GM12878 (cell line): Measurements from ENCODE around the gene DMAC1. TPM values are rescaled to one million over a fixed set of nuclear protein-coding genes. Genes with fewer than 3 reads are reported as not detected.

Source experiments
- ASH2L ChIP-seq: fragments of 300-600, 200-600 bp; sonication (generic); IDR thresholded peaks from 2 replicates; pipeline ENCODE4 v1.6.1; 2017; ENCODE audit warnings: low read depth, mild to moderate bottlenecking, borderline replicate concordance
- CEBPB ChIP-seq, 2 experiments: fragments of 150-350 bp in 1 of 2; IDR thresholded peaks; 2 replicates each; pipeline ENCODE4 v1.6.1; 2012 to 2014; ENCODE audit warnings: low read depth in 2 of 2, low read length in 2 of 2, borderline replicate concordance in 1 of 2, inconsistent platforms in 1 of 2
- CHD2 ChIP-seq: IDR thresholded peaks from 2 replicates; pipeline ENCODE4 v1.6.1; 2011; ENCODE audit warnings: low read depth, low read length, improper control_type of control experiment, borderline replicate concordance
- DPF2 ChIP-seq: fragments of 450-650 bp; IDR thresholded peaks from 2 replicates; pipeline ENCODE4 v1.6.1; 2017; ENCODE audit warnings: mild to moderate bottlenecking
- E2F4 ChIP-seq: IDR thresholded peaks from 2 replicates; pipeline ENCODE4 v1.6.1; 2012; ENCODE audit warnings: low read depth, low read length, improper control_type of control experiment
- E4F1 ChIP-seq: fragments of 450-650 bp; IDR thresholded peaks from 2 replicates; pipeline ENCODE4 v1.6.1; 2018; ENCODE audit warnings: borderline replicate concordance, mild to moderate bottlenecking; ENCODE audit not compliant: partially characterized antibody
- IRF3 ChIP-seq: fragments of 450-650 bp; IDR thresholded peaks from 2 replicates; pipeline ENCODE4 v1.6.1; 2014; ENCODE audit warnings: mild to moderate bottlenecking
- IRF5 ChIP-seq: fragments of 450-650 bp; IDR thresholded peaks from 2 replicates; pipeline ENCODE4 v1.6.1; 2017; ENCODE audit warnings: borderline replicate concordance
- MXI1 ChIP-seq: fragments of 150-350 bp; IDR thresholded peaks from 2 replicates; pipeline ENCODE4 v1.6.1; 2011; ENCODE audit warnings: low read depth, mild to moderate bottlenecking, inconsistent platforms, low read length, improper control_type of control experiment
- MYC ChIP-seq: IDR thresholded peaks from 2 replicates; pipeline ENCODE4 v1.6.1; 2011; ENCODE audit warnings: mild to moderate bottlenecking, low read length, moderate library complexity, inconsistent platforms; ENCODE audit not compliant: insufficient read depth, insufficient replicate concordance, insufficient read length, severe bottlenecking
- NR2C1 ChIP-seq: fragments of 450-650 bp; IDR thresholded peaks from 2 replicates; pipeline ENCODE4 v1.6.1; 2017; ENCODE audit warnings: antibody characterized with exemption, mild to moderate bottlenecking, moderate library complexity
- PML ChIP-seq: IDR thresholded peaks from 2 replicates; pipeline ENCODE4 v1.6.1; 2012; ENCODE audit warnings: low read length, inconsistent platforms
- POLR2AphosphoS5 ChIP-seq: IDR thresholded peaks from 2 replicates; pipeline ENCODE4 v1.6.1; 2011; ENCODE audit warnings: mild to moderate bottlenecking, low read length, inconsistent platforms
- RCOR1 ChIP-seq: conservative IDR thresholded peaks from 2 replicates; pipeline ENCODE4 v1.6.1; 2012; ENCODE audit warnings: low read depth, low read length, improper control_type of control experiment
- SP1 ChIP-seq: IDR thresholded peaks from one replicate; pipeline ENCODE4 v1.6.1; 2011; ENCODE audit warnings: low read depth, low read length
- STAT3 ChIP-seq: IDR thresholded peaks from 2 replicates; pipeline ENCODE4 v1.6.1; 2011; ENCODE audit warnings: low read depth, low read length, improper control_type of control experiment
- TARDBP ChIP-seq: IDR thresholded peaks from 2 replicates; pipeline ENCODE4 v1.6.1; 2016; ENCODE audit warnings: borderline replicate concordance
- ZBTB40 ChIP-seq: fragments of 450-650 bp; IDR thresholded peaks from 2 replicates; pipeline ENCODE4 v1.6.1; 2016; ENCODE audit warnings: mild to moderate bottlenecking, moderate library complexity, borderline replicate concordance
- ZNF217 ChIP-seq: fragments of 450-650 bp; IDR thresholded peaks from 2 replicates; pipeline ENCODE4 v1.6.1; 2017; ENCODE audit warnings: antibody characterized with exemption, mild to moderate bottlenecking
- polyA plus RNA-seq, 11 experiments: library from polyadenylated mRNA; depleted of rRNA in 4 of 11; unstranded in 6 of 11; stranded (reverse) in 5 of 11; fragments of >200 nt; fragmentation: Nextera tagmentation in 4 of 11; fragmentation: Illumina TruSeq in 1 of 11; extraction: Ambion mirVana in 4 of 11; extraction: Trizol in 1 of 11; gene quantifications; 1 replicate in 1 of 11; 2 replicates in 10 of 11; pipeline versions ENCODE4 v1.2.1 to v1.2.3, GENCODE V29; 2011 to 2016; ENCODE audit warnings: inconsistent platforms in 2 of 11, missing spikeins in 2 of 11, low read depth in 1 of 11
- total RNA-seq, 4 experiments: library from RNA; depleted of rRNA in 3 of 4; stranded (reverse); fragments of >200 nt in 3 of 4; fragmentation: Illumina TruSeq in 1 of 4; extraction: Trizol in 1 of 4; gene quantifications; 2 replicates each; pipeline versions ENCODE4 v1.2.1 to v1.2.3, GENCODE V29; 2013 to 2021

Gene DMAC1
- total and polyA plus RNA-seq, 10 of the 15 experiments (the other 5 are each of a cell fraction or from before 2014, with no cell fraction given): 16.0 to 123 (median 44.5) TPM

- TF ChIP-seq ZNF217 (no peak), IRF3 (no peak), POLR2AphosphoS5 (peak; percentile 81), NR2C1 (peak; percentile 39; the same call in 1 of the 2 replicates), IRF5 (no peak), MYC (peak; percentile 64), PML (peak; percentile 85), ASH2L (no peak), SP1 (no peak), CEBPB (IDR thresholded peaks at IDR 0.05; ENCODE audit: borderline replicate concordance in 1 of 2, low read depth in 2 of 2, low read length in 2 of 2) (no peak), TARDBP (peak; percentile 76; the same call in 1 of the 2 replicates), STAT3 (no peak), ZBTB40 (peak; percentile 85), CHD2 (peak; percentile 43), MXI1 (peak; percentile 66), DPF2 (0 out of 2 replicates have a peak, but pooled peaks have one; percentile 36), E4F1 (peak; percentile 98), RCOR1 (no peak), E2F4 (no peak)
Observed at GRCh38 chr9:7799234-7799943, at the start of gene DMAC1 (continued).
